Measurements from ENCODE around the gene WWC2.

WWC2 gene

GRCh38 chr4:183157215-183157614, 58.2 kb downstream of the WWC2 start:
- TF ChIP-seq EZH2phosphoT487 (conservative IDR thresholded peaks at IDR 0.05; ENCODE audit: low read length) (no peak), CTCF (IDR thresholded peaks at IDR 0.05; ENCODE audit: insufficient read depth, low read length, poor library complexity, severe bottlenecking) (no peak)
- no peaks in the 10 kb centered on the region for H3K27me3 ChIP-seq (ENCODE audit: low read length)
- H4K20me1 ChIP-seq (ENCODE audit: low read depth, low read length), result no peaks in the 10 kb centered on the region
- H3K27ac ChIP-seq (ENCODE audit: low read depth, low read length), result no peak overlapping the region
- H3K9me2 ChIP-seq (replicated peaks; ENCODE audit: insufficient read depth, low read length), result no peaks in the 10 kb centered on the region
- no peak overlapping the region for H2AFZ ChIP-seq (ENCODE audit: low read depth, low read length, severe bottlenecking)
- no peak overlapping the region for H3K4me2 ChIP-seq (ENCODE audit: low read depth, low read length, poor library complexity, severe bottlenecking)
- no peaks in the 10 kb centered on the region for H3K9me3 ChIP-seq (ENCODE audit: insufficient read depth, low read length)
- H3K79me2 ChIP-seq (ENCODE audit: insufficient read depth, low read length), result no peaks in the 10 kb centered on the region
- no peaks in the 10 kb centered on the region for H3K36me3 ChIP-seq (ENCODE audit: low read length)
- no peak overlapping the region for H3K4me3 ChIP-seq (ENCODE audit: insufficient read depth, low read length, poor library complexity, severe bottlenecking)
- no peak overlapping the region for H3K9ac ChIP-seq (ENCODE audit: low read length)
- H3F3A ChIP-seq (ENCODE audit: insufficient read depth), result no peaks in the 10 kb centered on the region

GRCh38 chr4:183158062-183158461, 59.0 kb downstream of the WWC2 start:
- no peak overlapping the region for H3K9ac ChIP-seq (ENCODE audit: low read length)
- no peak overlapping the region for H3K4me3 ChIP-seq (ENCODE audit: insufficient read depth, low read length, poor library complexity, severe bottlenecking)
- TF ChIP-seq EZH2phosphoT487 (conservative IDR thresholded peaks at IDR 0.05; ENCODE audit: low read length) (no peak), CTCF (IDR thresholded peaks at IDR 0.05; ENCODE audit: insufficient read depth, low read length, poor library complexity, severe bottlenecking) (no peak)
- no peaks in the 10 kb centered on the region for H3K36me3 ChIP-seq (ENCODE audit: low read length)
- H3F3A ChIP-seq (ENCODE audit: insufficient read depth), result no peaks in the 10 kb centered on the region
- H3K4me2 ChIP-seq (ENCODE audit: low read depth, low read length, poor library complexity, severe bottlenecking), result no peak overlapping the region
- no peaks in the 10 kb centered on the region for H3K9me2 ChIP-seq (replicated peaks; ENCODE audit: insufficient read depth, low read length)
- no peak overlapping the region for H3K27ac ChIP-seq (ENCODE audit: low read depth, low read length)
- H4K20me1 ChIP-seq (ENCODE audit: low read depth, low read length), result no peaks in the 10 kb centered on the region
- no peak overlapping the region for H2AFZ ChIP-seq (ENCODE audit: low read depth, low read length, severe bottlenecking)
- H3K79me2 ChIP-seq (ENCODE audit: insufficient read depth, low read length), result no peaks in the 10 kb centered on the region
- no peaks in the 10 kb centered on the region for H3K27me3 ChIP-seq (ENCODE audit: low read length)
- H3K9me3 ChIP-seq (ENCODE audit: insufficient read depth, low read length), result no peaks in the 10 kb centered on the region

- Histone ChIP-seq H3K36me3 (ENCODE audit: low read length) (no peaks in the 10 kb centered on the region), H3K79me2 (ENCODE audit: insufficient read depth, low read length) (no peaks in the 10 kb centered on the region), H3F3A (ENCODE audit: insufficient read depth) (no peaks in the 10 kb centered on the region), H3K4me3 (ENCODE audit: insufficient read depth, low read length, poor library complexity, severe bottlenecking) (no peak overlapping the region), H3K27ac (ENCODE audit: low read depth, low read length) (no peak overlapping the region), H3K4me2 (ENCODE audit: low read depth, low read length, poor library complexity, severe bottlenecking) (no peak overlapping the region), H2AFZ (ENCODE audit: low read depth, low read length, severe bottlenecking) (no peak overlapping the region), H3K9ac (ENCODE audit: low read length) (no peak overlapping the region), H3K9me2 (replicated peaks; ENCODE audit: insufficient read depth, low read length) (no peaks in the 10 kb centered on the region), H4K20me1 (ENCODE audit: low read depth, low read length) (no peaks in the 10 kb centered on the region), H3K9me3 (ENCODE audit: insufficient read depth, low read length) (no peaks in the 10 kb centered on the region), H3K27me3 (ENCODE audit: low read length) (no peaks in the 10 kb centered on the region; the same call in 1 of the 2 replicates)
- no peak for TF ChIP-seq CTCF (IDR thresholded peaks at IDR 0.05; ENCODE audit: insufficient read depth, low read length, poor library complexity, severe bottlenecking)
- no peak for TF ChIP-seq EZH2phosphoT487 (conservative IDR thresholded peaks at IDR 0.05; ENCODE audit: low read length)
Measured at GRCh38 chr4:183161630-183162029, 62.6 kb downstream of the WWC2 start.
